Stimulated activated CD4-positive, alpha-beta T cell treated with anti-CD3 and anti-CD28 coated beads, TNF-alpha, amount 100 ng/mL, for 24 hours (primary cell): ENCODE data around the gene DUSP9.

Experiments
- DNase-seq, 3 experiments: peaks; one replicate each; pipeline ENCODE4 v3.0.0-alpha.2; 2020; ENCODE audit warnings: low read depth in 3 of 3

Gene DUSP9

DNA sequence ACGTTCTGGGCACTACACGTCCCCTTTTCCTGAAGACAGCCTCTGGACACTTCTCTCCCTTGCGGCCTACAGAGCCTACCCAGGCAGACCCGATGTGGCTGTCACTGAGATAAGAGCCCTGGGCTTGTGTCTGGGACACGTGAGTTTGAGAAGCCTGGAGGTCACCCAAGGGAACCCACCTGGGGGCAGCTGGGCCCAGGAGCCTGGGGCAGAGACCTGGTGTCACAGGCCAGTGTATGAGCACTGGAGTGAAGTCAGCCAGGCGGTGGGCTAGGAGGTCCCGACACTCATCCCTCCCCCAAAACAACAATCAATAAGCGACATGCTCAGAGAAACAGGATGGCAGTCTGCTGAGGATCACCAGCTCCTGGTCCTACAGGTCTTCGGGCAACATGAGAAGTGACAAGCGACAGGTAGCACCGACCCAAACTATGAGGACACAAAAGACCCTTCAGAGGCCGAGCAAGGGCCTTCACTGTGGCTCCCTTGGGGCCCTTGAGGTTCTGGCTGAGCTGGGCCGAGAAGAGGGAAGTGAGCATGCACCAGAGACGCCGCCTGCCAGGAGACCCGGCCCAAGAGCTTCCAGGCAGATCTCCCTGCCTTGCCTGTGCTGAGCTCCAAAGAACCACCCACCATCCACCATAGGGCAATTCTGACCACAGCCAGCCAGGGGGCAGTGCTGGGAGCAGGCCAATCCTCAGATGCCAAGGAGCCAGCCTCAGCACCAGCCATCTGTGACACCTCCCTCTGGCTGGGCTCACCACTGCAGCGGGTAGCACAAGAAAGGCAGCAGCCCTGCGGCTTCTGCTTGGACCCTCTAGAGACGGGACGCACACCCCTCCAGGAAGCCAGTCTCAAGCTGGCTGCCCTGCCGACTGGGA lies 11.0 kb upstream of the DUSP9 start:
- no peak for DNase-seq

DNA sequence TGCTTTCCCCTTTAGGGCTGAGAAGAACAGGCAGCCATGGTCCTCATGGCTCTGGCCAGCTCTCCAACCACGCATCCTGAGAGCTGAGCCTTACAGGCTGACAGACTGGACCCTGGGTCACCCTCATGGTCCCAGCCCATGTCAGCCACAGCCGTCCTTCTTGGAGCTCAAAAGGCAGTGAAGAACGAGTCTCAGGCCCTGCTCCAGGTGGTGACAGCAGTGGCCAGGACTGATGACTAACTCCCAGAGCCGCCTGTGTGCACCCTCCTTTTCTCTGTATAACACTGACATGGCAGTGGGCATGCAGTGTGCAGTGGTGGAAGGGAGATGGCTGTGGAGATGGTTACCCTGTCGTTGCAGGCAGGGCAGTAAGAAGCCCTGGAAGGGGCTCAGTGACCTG lies 10.3 kb upstream of the DUSP9 start:
- DNase-seq: no peak

DNA sequence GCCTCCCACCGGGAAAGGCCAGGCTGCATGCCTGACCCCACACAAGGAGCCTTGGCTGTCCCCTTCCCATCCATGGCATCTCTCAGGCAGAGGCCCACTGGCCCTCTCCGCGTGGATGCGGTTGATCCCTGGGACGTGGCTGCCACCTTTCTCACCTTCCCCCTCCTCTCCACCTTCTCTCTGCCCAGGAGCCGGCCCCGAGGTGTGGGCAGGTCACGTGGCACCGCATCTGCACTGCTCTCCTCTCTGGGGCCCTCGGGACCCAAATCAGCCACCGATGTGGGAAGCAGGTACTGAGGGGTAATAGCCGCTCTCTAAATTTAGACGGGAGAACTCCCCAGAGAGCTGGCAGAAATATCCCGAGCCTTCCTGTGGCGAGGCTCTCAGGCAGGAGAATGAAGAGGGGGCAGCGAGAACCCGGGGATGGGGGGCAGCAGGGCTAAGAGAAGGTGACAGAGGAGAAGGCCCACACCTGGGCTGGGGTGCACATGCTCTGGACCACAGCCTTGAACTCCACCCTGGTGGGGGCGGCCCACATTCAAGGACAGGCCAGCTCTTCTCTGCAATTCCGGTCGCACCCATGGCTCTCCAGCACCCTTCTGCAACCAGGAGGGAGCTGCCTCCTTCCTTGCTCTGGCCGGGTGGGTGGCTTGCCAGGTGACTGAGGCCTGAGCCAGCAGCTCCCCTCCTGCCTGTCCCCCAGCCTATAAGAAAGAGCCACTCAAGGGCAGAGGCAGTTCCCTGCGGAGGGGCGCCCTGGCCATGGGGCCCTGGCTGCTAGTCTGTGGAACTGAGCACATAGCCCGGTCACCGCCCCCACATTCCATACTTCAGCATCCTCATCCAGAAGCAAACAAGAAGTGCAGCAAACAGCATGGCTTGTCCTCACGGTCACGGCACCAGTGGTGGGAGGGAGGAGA lies 9.6 kb upstream of the DUSP9 start:
- DNase-seq: no peak

DNA sequence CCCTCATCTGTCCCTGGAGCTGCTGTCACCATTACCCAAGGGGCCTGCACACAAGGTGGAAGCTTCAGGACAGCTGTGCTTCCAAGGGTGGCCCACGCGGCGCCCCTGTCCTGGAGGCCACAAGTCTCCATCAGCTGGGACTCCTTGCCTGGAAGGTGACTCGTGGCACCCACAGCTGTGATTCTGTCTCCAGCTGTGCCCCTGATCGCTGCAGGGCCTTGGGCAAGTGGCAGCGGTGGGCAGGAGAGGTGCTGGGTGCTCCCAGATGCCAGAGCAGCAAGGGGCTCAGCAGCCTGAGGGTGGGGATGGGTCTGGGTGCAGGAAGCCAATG lies 9.0 kb upstream of the DUSP9 start:
- no peak for DNase-seq

DNA sequence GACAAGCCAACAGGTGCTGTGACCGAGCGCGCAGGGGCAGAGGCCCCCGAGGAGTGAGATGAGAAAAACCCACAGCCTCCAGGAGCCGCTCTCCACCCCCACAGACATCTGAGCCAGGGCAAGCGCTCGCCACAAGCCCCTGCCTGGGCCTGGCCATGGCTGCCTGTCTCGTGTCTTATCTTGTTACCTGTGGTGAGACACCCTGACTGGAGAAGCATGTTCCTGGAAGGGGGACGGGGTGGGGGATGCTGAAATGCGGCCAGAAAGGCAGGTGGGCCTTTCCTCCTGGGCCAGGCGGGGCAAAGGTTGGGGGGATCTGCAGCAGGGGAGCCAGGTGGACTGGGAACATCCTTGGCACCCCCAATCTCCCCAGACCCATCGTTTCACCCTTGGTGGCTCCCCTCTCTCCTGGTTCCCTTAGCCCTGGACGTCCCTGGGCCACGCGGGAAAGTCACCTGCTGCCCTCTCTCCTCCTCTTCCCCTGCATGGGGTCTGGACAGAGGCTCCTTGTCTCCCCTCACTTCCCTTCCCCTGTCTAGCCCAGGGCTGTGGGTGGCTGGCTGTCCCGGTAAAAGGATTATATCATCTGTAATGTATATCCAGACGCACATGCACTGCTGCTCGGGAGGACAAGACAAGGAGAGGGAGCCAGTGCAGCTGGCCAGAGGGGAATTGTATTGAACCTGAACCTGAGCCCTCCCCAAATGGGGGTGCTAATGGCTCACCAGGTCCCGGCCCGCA lies 8.4 kb upstream of the DUSP9 start:
- DNase-seq: no peak

DNA sequence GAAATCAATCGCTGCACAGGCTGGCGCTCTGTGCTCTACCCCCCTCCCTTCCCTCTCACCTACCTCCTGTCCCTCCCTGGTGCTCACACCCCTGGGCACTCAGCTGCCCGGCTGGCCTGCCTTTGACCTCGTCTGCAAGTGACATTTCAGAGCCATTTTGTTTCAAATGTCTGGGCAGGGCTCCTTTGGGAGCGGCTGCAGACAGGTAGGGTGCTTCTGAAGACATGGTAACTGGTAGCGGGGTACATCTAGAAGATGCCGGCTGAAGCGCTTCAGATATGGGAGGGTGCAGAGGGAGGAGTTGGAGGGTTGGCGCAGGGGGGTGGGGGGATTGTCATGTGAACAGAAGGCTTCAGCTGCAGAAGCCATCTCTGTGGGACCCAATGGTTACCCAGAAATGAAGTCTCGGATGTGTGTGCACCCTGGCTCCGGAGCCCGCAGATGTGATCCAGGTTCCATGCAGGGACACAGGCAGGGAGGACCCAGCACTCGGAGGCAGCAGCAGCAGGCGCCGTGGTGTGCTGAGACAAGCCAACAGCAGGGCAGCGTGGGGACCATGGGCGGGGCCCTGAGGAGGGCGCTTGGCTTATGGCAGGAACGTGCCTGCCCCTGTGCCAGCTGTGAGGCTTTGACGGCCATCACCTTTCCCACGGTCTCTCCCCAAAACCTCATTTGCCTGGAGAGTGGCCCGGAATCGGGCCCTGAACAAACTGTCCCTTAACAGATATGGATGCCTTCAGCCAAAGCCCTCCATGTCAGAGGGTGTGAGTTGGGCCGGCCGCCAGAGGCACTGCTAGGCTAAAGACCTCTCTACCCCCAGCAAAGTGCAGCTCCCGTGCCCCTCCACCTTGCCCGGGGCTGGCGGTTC lies 7.6 kb upstream of the DUSP9 start:
- DNase-seq: no peak

DNA sequence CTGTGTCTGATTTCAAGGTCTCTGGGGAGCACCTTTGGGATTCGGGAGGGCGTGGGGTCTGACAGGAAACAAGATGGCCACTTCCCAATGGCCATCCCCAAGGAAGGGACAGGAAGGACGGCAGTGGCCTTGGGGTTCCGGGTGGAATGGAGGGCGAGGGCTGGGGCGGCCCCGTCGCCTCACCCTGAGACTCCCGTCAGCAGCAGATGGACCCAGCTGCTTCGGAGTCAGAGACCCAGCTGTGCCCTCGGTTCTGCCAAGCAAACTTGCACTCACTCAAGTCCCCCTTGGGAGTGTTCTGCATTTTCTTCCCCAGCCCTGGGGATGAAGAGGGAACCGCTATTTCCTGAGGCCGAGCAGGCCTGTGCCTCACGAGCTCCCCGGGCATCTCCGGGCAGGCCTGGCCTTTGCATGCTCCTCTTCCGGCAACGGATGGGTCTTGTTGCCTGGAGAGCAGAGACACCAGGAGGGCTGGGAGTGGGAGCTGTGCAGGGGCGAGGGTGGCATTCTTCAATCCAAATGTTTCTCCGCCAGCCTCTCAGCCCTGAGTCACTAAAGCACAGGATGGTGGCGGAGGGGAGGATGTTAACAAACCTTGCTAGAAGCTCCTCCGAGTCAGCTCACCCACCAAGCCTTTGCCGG lies 6.8 kb upstream of the DUSP9 start:
- DNase-seq: no peak

DNA sequence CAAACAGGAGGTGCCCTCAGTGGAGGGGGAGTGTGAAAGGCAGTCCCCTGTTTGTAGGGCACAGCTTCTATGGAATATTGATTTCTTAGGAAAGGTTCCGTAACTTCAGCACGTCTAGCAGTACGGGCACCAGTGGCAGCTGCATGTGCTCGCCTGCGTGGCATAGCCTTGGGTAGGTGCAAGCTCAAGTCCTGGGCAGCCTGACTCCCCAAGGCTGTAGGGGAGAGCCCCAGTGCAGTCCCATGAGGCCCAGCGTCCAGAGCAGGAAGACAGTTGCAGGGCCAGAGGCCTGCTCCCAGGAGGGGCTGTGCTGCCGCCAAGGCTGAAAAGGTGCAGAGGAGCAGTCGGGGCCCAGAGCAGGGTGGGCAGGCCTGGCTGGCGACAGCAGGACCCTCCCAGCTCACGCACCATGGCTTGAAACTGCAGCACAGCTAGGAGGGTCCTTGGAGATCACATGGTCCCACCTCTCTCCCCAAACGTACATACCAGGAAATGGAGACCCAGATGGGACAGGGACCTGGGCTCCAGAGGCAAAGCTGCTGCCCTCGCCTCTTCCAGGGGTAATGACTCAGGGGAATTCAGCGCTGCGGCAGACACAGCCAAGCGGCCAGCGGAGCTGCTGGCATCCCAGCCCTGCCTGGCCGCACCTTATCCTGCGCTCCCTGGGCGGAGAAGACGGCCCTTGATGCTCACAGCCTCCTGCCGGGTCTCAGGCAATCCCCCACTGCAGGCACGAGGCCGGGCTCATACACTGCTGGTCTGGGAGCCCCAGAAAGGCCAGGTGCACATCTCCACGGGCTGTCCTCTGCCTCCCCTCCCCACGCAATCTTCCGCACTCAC lies 6.0 kb upstream of the DUSP9 start:
- no peak for DNase-seq

DNA sequence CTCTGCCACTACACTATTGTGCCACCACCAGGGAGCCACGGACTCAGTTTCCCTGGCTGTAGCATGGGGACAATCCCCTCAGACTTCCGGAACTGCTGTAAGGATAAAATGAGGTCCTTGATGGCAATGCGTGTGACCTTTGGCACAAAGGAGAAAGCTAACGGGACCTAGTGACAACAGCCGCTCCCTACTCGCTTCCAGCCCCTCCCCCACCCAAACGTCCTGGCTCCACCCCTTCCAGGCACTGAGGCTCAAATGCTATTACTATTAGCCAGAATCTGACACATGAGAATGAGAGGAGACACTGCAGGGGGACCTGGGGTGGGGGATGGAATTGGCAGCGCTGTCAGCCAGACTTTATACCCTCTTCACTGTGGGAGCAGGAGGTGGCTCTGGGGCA lies 5.4 kb upstream of the DUSP9 start:
- DNase-seq: no peak

DNA sequence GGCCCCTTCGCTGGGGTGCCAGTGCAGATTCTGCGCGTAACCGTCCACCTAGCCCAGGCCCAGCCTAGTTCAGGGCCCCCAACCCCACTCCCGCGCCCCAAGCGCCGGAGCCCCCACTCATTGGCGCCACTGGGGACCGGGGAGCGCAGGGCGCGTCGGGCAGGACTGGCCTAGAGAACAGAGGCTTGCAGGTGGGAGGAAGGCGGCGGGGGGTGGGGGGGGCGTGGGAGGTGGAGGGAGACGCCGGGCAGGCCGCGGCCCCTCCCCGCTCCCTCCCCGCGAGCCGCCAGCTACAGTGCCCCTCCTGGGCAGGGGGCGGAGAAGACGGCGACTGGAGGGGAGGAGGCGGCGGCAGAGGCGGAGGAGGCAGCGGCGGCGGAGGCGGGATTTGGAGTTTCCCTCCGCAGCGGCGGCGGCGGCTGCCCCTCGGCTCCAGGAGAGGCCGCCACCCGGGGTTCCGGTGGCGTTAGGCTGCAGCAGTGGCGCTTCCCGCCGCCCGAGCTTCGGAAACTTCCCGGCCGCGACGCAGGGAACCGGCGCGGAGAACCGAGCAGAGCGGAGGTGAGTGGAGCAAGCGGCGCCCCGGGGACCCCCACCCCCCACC lies 4.8 kb upstream of the DUSP9 start:
- DNase-seq: no peak

DNA sequence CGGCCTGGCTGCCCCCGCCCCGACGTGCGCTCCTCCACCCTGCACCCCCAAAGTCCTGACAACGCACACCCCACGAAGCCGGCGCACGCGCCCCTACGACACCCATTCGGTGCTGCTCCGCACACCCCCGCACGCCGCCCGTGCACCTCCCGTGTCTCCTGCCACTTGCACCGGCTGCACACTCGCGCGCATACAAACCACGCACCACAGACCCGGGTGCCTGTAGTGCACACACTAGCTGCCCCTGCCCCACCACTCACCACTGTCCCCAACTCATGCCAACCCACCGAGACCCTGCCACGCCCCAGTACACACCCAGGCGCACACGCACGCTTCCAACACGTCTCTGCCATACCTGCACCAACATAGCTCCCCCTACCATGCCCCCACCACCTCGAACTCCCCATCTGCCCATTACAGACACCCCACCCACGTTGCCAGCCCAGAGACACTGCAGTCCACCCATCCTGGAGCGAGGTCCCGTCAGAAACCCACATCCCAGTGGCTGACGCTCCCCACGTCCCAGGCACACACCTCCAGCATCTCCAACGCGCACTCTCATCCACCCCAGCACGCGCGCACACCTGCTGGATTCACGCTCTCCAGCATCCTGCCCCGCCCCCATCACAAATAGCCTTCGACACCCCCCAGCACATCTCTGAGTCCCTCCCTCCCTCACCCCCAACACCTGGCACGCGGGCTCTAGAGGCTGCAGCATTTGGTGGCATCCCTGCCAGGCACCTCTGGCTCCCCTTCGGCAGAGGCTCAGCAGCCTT lies 4.2 kb upstream of the DUSP9 start:
- no peak for DNase-seq

DNA sequence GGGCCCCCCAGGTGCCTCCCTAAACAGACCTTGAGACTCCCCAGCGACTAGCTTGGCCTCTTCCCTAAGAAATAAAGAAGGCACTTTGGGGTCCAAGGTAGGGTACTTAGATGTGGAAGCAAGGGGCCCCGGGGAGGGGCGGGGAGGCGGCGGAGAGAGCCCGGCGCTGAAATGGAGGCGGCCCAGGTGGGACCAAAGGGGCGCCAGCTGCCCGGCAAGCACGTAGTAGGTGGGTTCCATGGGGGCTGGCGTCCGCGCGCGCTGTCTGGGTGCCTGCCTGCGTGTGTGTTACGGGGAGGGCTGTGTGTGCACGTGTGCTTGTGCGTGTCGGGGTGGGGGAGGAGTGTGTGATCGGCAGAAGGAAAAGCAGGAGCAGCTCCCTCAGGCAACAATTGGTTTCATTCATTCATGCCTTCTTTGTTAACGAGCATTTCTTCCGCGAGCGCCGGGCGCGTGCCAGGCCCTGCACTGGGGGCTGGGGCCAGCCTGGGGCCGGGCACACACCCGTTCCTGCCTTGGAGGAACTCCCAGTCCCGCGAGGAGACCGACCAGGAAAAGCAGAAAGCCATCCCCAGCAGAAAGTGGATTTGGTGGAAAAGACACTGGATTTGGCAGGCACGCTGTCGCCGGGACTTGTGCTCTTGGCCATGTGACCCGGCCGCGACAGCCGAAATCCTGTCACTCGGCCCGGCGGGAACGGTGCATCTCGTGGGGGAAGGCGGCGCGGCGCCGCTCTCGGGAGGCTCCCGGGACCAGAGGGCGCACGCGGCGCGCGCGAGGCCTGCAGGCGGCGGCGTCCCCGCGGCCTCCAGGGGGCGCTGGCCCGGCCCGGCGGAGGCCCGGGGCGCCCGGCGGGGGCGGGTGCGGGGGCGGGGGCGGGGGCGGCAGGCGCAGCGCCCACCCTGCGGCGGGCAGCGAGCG lies 3.3 kb upstream of the DUSP9 start:
- DNase-seq: no peak

DNA sequence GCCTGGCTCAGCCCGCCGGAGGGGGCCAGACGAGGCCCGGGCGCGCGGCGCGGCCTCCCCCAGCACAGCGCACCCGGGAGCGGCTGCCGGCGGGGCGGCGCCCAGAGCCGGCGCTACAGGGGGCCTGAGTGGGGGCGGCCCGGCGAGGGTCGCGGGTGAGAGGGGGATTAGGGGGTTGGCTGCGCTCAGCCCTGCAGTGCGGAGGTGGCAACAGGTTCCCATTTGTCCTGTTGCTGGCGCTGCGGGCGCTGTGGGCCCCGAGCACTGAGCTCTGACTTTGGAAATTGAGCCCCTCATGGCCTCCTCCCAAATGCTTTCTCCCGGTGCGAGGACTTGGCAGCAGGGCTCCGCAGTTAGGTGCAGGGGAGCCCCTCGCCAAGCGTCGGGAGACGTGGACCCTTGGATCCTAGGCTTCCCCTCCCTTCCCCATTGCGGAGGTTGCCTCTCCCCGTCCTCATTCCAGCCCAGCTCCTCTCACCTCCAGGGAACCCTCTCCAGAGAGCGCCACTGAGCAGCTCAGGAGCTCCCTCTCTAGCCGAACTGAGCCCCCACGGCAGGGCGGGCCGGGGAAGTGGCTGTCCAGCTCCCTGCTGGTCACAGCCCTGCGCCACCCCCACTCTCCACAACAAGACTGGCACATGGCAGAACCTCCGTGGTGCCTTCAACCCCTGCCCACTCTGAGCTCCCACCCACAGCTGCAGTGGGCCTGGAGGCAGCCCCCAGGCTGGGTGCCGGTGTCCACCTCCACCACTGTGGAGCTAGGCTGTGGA lies 2.5 kb upstream of the DUSP9 start:
- no peak for DNase-seq

DNA sequence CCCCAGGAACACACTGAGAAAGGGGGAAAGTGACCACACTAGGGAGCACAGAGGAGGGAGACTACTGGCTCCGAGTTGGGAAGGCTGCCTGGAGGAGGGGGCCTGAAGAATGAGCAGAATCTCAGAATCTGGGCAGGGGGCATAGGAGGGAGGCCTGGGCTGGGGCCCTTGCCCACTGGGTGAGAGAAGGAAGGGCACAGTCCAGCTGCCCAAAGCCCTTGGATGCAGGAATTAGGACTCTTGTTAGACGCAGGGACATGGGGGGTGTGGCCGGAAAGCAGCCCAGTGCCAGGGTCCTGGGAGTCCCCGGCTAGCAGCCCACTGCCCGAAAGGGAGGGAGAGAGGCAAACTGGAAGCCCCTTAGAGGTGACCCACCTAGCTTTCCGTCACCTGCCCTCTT lies 1.9 kb upstream of the DUSP9 start:
- DNase-seq: no peak

DNA sequence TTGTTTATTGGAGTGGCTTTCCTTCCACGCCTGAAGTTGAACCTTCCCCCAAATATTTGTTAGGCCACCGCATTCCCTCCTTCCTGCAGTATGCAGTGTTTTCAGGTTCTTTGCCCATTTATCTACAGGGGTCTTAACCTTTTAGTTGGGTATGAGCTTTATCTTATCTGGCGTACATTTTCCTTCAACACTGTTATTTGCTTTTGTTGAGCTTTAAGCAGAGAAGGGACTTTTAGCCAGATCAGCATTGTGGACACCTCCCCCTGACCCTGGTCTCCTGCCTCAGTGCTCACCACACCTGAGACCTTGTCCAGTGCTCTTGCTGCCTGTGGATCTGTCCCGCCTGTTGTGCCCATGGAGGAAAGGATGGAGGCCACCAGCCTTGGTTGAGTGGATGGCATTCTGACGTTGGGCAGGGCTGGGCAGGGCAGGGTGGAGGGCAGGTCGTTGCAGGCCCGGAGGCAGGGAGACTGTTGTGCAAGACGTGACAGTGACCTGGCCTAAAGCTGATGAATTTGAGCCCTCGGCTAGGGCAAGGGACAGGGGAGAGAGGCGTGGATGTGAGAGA lies 998 bp upstream of the DUSP9 start:
- DNase-seq: no peak
